GM19240 (cell line): ENCODE data around the gene LRFN3.
"Not testable (repeated sequence)": the region's sequence is repeated elsewhere in the genome, so short reads cannot be mapped to it uniquely, and the experiment has no call there.

ENCODE experiments used
- DNase-seq: peaks from one replicate; pipeline ENCODE4 v3.0.0; 2011; ENCODE audit warnings: low spot score; ENCODE audit not compliant: insufficient read length

The LRFN3 gene

DNA sequence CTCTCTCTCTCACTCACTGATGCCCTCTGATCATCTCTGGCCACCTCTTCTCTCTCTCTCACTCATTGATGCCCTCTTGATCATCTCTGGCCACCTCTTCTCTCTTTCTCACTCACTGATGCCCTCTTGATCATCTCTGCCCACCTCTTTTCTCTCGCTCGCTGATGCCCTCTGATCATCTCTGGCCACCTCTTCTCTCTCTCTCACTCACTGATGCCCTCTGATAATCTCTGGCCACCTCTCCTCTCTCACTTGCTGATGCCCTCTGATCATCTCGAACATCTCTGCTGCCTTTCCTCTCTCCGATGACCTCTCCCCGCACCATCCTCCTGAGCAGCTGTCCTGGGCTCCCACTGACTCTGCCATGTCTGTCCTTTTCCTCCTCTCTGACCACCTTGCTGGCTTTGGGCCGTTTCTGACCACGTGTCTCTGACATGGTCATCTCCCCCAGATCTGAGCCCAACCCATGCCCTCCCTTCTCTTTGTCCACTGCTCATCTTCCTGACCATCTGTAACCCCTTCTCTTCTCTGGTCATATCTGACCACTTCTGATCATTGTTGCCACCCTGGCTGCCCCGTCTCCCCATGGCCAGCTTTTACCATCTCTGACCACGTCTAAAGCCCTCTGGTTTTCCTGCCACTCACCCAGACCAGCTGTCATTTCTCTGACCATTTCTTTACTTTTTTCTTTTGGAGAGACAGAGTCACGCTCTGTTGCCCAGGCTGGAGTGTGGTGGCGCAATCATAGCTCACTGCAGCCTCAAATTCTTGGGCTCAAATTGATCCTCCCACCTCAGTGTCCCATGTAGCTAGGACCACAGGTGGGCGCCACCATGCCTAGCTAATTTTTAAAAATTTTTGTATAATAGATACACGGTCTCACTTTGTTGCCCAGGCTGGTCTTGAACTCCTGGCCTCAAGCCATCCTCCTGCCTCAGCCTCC, 2.4 kb downstream of the LRFN3 start:
- DNase-seq: no peak

GRCh38 chr19:35939307-35940077, 3.3 kb downstream of the LRFN3 start:
- DNase-seq: no peak

DNA sequence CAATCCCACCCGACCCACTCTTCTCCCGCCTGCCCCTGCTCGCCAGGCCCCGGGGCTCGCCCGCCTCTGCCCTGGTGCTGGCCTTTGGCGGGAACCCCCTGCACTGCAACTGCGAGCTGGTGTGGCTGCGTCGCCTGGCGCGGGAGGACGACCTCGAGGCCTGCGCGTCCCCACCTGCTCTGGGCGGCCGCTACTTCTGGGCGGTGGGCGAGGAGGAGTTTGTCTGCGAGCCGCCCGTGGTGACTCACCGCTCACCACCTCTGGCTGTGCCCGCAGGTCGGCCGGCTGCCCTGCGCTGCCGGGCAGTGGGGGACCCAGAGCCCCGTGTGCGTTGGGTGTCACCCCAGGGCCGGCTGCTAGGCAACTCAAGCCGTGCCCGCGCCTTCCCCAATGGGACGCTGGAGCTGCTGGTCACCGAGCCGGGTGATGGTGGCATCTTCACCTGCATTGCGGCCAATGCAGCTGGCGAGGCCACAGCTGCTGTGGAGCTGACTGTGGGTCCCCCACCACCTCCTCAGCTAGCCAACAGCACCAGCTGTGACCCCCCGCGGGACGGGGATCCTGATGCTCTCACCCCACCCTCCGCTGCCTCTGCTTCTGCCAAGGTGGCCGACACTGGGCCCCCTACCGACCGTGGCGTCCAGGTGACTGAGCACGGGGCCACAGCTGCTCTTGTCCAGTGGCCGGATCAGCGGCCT, 4.1 kb downstream of the LRFN3 start:
- DNase-seq: no peak

- DNase-seq: no peak
These were observed 4.7 kb downstream of the LRFN3 start for GRCh38 chr19:35940839-35941238.

GRCh38 chr19:35942235-35942634, 6.1 kb downstream of the LRFN3 start:
- no peak for DNase-seq

DNA sequence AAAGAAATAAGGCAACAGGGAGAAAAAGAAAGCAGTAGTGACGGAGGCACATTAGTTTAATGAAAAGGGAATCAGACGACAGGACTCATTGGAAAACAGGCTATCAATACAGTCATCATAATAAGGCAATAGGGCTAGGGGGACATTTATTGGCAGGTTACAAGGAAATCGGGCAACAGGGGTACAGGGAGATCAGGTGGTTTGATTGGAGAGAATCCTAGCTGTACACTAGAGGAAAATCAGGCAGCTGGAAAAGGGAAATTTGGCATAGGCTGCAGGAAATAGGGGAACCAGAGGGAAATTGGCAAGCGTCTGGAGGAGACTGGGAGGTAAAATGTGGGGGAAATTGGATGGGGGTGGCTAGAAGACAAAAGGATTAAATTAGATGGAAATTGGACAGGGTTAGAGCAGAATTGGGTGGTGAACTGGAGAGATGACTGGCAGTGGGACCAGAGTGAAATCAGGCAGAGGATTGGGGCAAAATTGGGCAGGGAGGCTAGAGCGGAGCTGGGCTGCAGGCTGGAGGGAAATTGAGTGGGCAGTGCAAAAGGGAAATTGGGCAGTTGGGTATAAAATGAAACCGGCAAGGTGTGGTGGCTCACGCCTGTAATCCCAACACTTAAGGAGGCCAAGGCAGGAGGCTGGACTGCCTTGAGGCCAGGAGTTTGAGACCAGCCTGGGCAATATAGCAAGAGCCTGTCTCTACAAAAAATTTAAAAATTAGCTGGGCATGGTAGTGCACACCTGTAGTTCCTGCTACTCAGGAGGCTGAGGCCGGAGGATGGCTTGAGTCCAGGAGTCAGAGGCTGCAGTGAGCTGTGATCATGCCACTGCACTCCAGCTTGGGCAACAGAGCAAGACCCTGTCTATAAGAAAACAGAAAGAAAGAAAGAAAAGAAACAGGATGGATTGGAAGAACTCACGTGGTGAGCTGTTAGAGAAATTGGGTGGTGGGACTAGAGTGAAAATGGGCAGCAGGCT, 7.4 kb downstream of the LRFN3 start:
- no peak for DNase-seq

- DNase-seq: no peak
These were observed 8.4 kb downstream of the LRFN3 start for GRCh38 chr19:35944556-35944955.

DNA sequence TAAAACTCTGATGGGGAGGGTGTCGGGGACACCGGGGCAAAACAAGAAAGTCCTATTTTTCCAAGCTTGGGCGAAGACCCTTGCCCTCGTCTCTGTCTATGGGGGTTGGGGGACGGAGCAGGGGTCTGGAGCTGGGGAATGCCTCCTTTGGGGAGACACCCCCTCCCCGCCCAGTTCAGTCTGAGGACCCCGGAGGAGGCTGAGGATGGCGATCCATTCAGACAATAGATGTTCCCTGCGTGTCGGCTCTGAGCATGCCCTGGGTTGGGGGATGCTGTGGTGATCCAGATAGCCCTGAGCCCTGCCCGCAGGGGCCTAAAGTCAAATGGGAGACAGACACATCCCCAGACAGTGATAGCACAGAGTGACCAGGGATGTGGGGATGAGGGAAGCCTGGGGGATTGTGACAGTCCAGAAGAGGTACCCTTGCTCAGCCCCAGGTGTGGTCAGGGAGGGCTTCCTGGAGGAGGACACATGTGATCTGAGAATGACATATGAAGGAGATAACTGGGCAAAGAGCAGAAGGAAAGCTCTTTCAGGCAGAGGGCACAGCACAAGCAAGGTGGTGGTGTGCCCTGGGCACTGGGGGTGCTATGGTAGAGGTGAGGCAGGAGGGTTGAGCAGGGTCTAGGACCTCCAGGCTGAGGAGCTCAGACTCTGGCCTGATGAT, 9.1 kb downstream of the LRFN3 start:
- no peak for DNase-seq

- no peak for DNase-seq
These were observed 10.0 kb downstream of the LRFN3 start for GRCh38 chr19:35946203-35946602.

GRCh38 chr19:35949131-35949530, 13.0 kb downstream of the LRFN3 start:
- DNase-seq: no peak

GRCh38 chr19:35955881-35956634, 19.9 kb downstream of the LRFN3 start:
- no peak for DNase-seq

DNA sequence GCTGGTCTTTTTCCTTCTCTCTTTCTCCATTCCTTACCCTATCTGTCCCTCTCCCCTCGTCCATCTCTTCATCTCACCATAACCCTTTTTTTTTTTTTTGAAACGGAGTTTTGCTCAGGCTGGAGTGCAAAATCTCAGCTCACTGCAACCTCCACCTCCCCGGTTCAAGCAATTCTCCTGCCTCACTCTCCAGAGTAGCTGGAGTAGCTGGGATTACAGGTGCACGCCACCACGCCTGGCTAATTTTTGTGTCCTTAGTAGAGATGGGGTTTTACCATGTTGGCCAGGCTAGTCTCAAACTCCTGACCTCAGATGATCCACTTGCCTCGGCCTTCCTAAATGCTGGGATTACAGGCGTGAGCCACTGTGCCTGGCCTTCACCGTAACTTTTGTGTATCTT, 21.2 kb downstream of the LRFN3 start:
- DNase-seq: not testable (repeated sequence)

GRCh38 chr19:35958660-35959039, 22.5 kb downstream of the LRFN3 start:
- no peak for DNase-seq

- DNase-seq: no peak
These were observed 23.1 kb downstream of the LRFN3 start for GRCh38 chr19:35959040-35959967.

GRCh38 chr19:35959968-35960320, 23.8 kb downstream of the LRFN3 start:
- no peak for DNase-seq

GRCh38 chr19:35960432-35960972, 24.3 kb downstream of the LRFN3 start:
- no peak for DNase-seq

DNA sequence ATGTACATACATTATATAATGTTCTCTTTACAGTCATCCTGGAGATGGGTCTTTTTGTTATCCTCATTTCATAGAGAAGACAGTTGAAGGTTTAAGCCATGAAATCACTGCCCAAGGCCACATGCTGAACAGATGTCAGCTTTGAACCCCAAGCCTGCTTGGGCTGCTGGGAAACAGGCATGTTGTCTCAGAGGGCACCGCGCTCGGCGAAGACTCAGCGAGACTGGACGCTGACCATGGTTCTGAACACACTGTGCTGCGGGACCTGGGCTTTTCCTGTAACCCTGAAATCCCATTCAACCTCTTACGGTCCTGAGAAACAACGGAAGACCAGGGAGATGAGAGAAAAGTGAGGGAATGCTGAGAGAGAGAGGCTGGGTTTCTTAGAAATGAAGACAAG, 27.3 kb downstream of the LRFN3 start:
- no peak for DNase-seq

GRCh38 chr19:35966771-35967170, 30.6 kb downstream of the LRFN3 start:
- DNase-seq: no peak
